ENCODE results near the gene RSRC2.
"Not testable (repeated sequence)": the region's sequence is repeated elsewhere in the genome, so short reads cannot be mapped to it uniquely, and the experiment has no call there.

- TF ChIP-seq POLR2A (IDR thresholded peaks at IDR 0.05; ENCODE audit: low read length); GATA1 (IDR thresholded peaks at IDR 0.05; ENCODE audit: low read depth, low read length): not testable (repeated sequence)
Measured at GRCh38 chr12:122570006-122570405, 43.3 kb upstream of the RSRC2 start.

All from erythroblast (primary cell).